AG10803 (cell line): Measurements from ENCODE around the gene FIGLA.
A peak's percentile ranks its signal among the peaks of the same experiment; 100 is the strongest.

Experiments used
- DNase-seq: peaks from one replicate; pipeline ENCODE4 v3.0.0; 2010; ENCODE audit warnings: low read depth
- H3K4me3 ChIP-seq: 2 replicates; pipeline ENCODE4 v1.5.1; 2011; ENCODE audit warnings: mild to moderate bottlenecking, low read length, control low read depth
- CTCF ChIP-seq: conservative IDR thresholded peaks from 2 replicates; pipeline ENCODE4 v1.5.1; 2011; ENCODE audit warnings: mild to moderate bottlenecking, low read length, control low read depth, inconsistent platforms

FIGLA gene

DNA sequence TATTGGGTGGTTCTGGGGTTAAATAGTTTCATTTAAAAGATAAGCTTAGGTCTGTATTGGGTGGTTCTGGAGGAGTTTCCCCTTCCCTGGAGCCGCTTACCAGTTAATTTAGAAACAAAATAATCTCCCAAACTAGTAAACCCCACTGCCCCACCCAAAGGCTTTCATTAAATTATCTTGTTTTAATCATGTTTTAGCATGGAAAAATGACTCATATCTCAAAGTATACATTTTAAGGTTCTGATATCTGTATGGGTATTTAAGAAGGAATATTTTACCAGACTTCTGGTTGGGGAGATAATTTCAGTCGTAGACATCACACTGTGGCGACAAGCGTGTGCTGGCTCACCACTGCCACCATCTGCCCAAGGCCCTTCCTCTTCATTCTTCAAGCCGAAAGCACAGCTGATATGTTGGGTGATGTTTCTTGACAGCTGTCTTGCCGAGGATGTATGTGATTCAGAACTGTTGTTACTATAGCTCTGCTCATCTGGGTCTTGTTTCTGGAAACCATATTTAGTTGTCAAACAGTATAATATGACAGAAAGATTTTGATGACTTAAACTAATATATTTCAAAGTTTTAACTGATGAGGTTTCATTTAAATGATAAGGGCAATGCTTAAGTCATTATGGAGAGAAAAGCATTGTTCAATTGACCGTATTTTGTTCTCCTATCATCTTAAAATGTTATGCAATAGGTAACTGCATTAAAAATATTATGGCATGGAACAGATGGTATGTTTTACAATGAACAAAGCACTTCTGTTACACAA is 5.1 kb downstream of the FIGLA start:
- peak; percentile 72 for TF ChIP-seq CTCF
- no peak overlapping the region for H3K4me3 ChIP-seq
- DNase-seq = peak; percentile 54

GRCh38 chr2:70784320-70784719 is 6.1 kb downstream of the FIGLA start:
- no peak for DNase-seq
- TF ChIP-seq CTCF = no peak
- no peak overlapping the region for H3K4me3 ChIP-seq

GRCh38 chr2:70779911-70780545 is 10.4 kb downstream of the FIGLA start:
- no peak overlapping the region for H3K4me3 ChIP-seq
- TF ChIP-seq CTCF = no peak
- peak; percentile 81 for DNase-seq

GRCh38 chr2:70779491-70779890 is 11.0 kb downstream of the FIGLA start:
- no peak overlapping the region for H3K4me3 ChIP-seq
- DNase-seq = peak; percentile 39
- TF ChIP-seq CTCF = no peak

GRCh38 chr2:70778676-70779075 is 11.8 kb downstream of the FIGLA start:
- no peak for DNase-seq
- H3K4me3 ChIP-seq = no peak overlapping the region
- TF ChIP-seq CTCF = no peak

GRCh38 chr2:70777450-70777849 is 13.0 kb downstream of the FIGLA start:
- H3K4me3 ChIP-seq = no peak overlapping the region
- no peak for DNase-seq
- no peak for TF ChIP-seq CTCF

GRCh38 chr2:70776266-70776665 is 14.2 kb downstream of the FIGLA start:
- no peak for DNase-seq
- TF ChIP-seq CTCF = no peak
- no peak overlapping the region for H3K4me3 ChIP-seq
